Measurements from ENCODE around the gene CDX2.
"Not testable (repeated sequence)": the region's sequence is repeated elsewhere in the genome, so short reads cannot be mapped to it uniquely, and the experiment has no call there.

Gene CDX2

GRCh38 chr13:27969082-27969865 lies at the start of gene CDX2:
CDX2 (minus strand) TSS chr13:27969315; CDS start chr13:27969006, 309 bp downstream.
- no peak for DNase-seq (ENCODE audit: low read depth in 2 of 2)

GRCh38 chr13:28014301-28014700 lies 45.2 kb upstream of the CDX2 start:
- DNase-seq (ENCODE audit: low read depth in 2 of 2), result no peak

- DNase-seq (ENCODE audit: low read depth in 2 of 2), result no peak
Measured at GRCh38 chr13:28013482-28013881, 44.4 kb upstream of the CDX2 start.

- no peak for DNase-seq (ENCODE audit: low read depth in 2 of 2)
Measured at GRCh38 chr13:28012896-28013295, 43.8 kb upstream of the CDX2 start.

- DNase-seq (ENCODE audit: low read depth in 2 of 2), result no peak
Measured at GRCh38 chr13:28012383-28012782, 43.3 kb upstream of the CDX2 start.

- DNase-seq (ENCODE audit: low read depth in 2 of 2), result no peak
Measured at GRCh38 chr13:28010046-28010445, 40.9 kb upstream of the CDX2 start.

- not testable (repeated sequence) for DNase-seq (ENCODE audit: low read depth in 2 of 2)
Measured at GRCh38 chr13:28005016-28005415, 35.9 kb upstream of the CDX2 start.

GRCh38 chr13:28002886-28003698 lies 34.0 kb upstream of the CDX2 start:
- DNase-seq (ENCODE audit: low read depth in 2 of 2), result no peak

- no peak for DNase-seq (ENCODE audit: low read depth in 2 of 2)
Measured at GRCh38 chr13:28001837-28002473, 32.8 kb upstream of the CDX2 start.

- DNase-seq (ENCODE audit: low read depth in 2 of 2), result no peak
Measured at GRCh38 chr13:28001049-28001448, 31.9 kb upstream of the CDX2 start.

GRCh38 chr13:28000567-28000966 lies 31.5 kb upstream of the CDX2 start:
- DNase-seq (ENCODE audit: low read depth in 2 of 2), result no peak

- DNase-seq (ENCODE audit: low read depth in 2 of 2), result no peak
Measured at GRCh38 chr13:27997904-27998522, 28.9 kb upstream of the CDX2 start.

GRCh38 chr13:27991881-27992280 lies 22.8 kb upstream of the CDX2 start:
- DNase-seq (ENCODE audit: low read depth in 2 of 2), result no peak

GRCh38 chr13:27988520-27988919 lies 19.4 kb upstream of the CDX2 start, which contains the start of gene URAD:
URAD (minus strand) TSS chr13:27988693; CDS start chr13:27988637, 56 bp downstream.
- no peak for DNase-seq (ENCODE audit: low read depth in 2 of 2)

GRCh38 chr13:27985600-27985999 lies 16.5 kb upstream of the CDX2 start:
- no peak for DNase-seq (ENCODE audit: low read depth in 2 of 2)

- DNase-seq (ENCODE audit: low read depth in 2 of 2), result no peak
Measured at GRCh38 chr13:27982361-27982760, 13.2 kb upstream of the CDX2 start.

GRCh38 chr13:27981006-27981708 lies 12.0 kb upstream of the CDX2 start:
- DNase-seq (ENCODE audit: low read depth in 2 of 2), result no peak

GRCh38 chr13:27980280-27980998 lies 11.3 kb upstream of the CDX2 start:
- no peak for DNase-seq (ENCODE audit: low read depth in 2 of 2)

GRCh38 chr13:27979765-27980279 lies 10.7 kb upstream of the CDX2 start:
- no peak for DNase-seq (ENCODE audit: low read depth in 2 of 2)

- DNase-seq (ENCODE audit: low read depth in 2 of 2), result no peak
Measured at GRCh38 chr13:27979001-27979643, 10.0 kb upstream of the CDX2 start.
